Measurements from ENCODE around the gene MESD.

DNA sequence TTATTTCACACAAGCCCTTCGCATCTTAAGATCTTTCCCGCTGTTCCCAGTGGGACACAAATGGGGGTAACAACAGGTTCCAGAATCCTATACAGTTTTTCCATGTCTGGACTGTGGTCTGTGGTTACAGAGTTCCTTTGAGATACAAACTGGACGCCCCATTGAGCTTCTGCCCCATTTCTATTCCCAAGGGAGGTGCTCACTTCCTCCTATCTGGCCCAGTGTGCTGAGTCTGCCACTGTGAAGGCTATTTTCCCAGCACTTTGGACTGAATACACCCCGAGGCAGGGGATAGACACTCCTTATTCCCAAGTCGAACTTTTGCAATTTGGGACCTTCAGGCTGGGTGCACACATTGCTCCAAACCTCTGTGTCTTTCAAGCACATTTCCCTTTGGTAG is 44.0 kb downstream of the MESD start:
- TF ChIP-seq, protein P1, sequence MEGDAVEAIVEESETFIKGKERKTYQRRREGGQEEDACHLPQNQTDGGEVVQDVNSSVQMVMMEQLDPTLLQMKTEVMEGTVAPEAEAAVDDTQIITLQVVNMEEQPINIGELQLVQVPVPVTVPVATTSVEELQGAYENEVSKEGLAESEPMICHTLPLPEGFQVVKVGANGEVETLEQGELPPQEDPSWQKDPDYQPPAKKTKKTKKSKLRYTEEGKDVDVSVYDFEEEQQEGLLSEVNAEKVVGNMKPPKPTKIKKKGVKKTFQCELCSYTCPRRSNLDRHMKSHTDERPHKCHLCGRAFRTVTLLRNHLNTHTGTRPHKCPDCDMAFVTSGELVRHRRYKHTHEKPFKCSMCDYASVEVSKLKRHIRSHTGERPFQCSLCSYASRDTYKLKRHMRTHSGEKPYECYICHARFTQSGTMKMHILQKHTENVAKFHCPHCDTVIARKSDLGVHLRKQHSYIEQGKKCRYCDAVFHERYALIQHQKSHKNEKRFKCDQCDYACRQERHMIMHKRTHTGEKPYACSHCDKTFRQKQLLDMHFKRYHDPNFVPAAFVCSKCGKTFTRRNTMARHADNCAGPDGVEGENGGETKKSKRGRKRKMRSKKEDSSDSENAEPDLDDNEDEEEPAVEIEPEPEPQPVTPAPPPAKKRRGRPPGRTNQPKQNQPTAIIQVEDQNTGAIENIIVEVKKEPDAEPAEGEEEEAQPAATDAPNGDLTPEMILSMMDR (IDR thresholded peaks at IDR 0.05): no peak
- no peak for TF ChIP-seq ZFX (IDR thresholded peaks at IDR 0.05; ENCODE audit: borderline replicate concordance)
